NCI-H345 (cell line): ENCODE data around the gene SLC45A1.
"Not testable (repeated sequence)": the region's sequence is repeated elsewhere in the genome, so short reads cannot be mapped to it uniquely, and the experiment has no call there.

Experiments
- DNase-seq: peaks from one replicate; lab custom pipeline; 2025; lab: John Stamatoyannopoulos, UW

Gene SLC45A1

DNA sequence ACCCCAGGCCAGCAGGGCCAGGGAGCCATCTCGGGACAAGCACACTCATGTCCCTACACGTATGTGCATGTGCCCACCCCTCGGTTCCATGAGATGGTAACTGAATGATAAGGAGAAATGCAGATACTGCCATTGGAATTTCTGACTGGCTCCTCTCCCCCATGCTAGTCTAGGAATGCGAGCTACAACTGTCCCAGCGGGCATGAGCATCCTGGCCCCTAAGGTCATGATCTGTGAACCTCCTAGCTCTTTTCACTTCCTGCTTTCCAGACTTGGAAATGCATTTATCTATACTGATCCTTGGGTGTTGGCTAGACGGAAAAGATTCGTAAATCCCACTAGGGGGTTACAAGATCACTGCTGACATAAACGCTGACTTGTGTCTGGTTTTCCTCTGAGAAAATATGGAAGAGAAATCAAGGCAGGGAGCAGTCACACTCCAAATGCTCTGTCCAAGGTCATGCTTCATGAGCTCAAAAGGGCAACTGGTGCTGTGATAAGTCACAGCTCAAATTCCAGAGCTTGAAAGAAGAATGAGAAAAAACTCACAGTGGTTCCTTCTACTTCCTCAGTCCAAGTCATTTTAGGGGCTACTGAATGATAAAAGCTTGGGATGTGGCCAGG, 49.8 kb downstream of the SLC45A1 start:
- DNase-seq, result no peak

DNA sequence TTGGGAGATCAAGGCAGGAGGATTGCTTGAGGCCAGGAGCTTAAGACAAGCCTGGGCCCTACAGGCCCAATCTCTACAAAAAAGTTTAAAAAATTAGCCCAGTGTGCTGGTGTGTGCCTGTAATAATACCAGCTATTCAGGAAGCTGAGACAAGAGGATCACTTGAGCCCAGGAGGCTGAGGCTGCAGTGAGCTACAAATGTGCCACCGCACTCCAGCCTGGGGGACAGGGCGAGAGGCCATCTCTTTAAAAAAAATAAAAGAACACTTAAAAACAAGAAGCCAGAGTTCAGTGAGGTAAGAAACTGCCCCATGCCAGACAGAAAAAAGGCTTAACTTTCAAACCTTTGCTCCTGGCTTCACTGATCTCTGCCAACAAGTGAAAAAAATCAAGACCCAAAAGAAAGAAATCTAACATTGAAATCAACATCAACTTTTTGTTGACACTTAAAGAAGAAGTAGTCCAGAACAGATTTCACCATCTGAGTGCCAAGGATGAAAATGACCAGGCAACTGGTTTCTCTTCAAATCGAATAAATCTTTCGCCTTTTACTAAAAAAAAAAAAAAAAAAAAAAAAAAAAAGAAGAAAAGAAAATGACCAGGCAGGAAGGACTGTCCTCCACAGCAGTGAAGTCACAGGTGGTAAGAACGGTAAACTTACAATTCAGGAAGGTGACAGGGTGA, 51.2 kb downstream of the SLC45A1 start:
- DNase-seq, result no peak

DNA sequence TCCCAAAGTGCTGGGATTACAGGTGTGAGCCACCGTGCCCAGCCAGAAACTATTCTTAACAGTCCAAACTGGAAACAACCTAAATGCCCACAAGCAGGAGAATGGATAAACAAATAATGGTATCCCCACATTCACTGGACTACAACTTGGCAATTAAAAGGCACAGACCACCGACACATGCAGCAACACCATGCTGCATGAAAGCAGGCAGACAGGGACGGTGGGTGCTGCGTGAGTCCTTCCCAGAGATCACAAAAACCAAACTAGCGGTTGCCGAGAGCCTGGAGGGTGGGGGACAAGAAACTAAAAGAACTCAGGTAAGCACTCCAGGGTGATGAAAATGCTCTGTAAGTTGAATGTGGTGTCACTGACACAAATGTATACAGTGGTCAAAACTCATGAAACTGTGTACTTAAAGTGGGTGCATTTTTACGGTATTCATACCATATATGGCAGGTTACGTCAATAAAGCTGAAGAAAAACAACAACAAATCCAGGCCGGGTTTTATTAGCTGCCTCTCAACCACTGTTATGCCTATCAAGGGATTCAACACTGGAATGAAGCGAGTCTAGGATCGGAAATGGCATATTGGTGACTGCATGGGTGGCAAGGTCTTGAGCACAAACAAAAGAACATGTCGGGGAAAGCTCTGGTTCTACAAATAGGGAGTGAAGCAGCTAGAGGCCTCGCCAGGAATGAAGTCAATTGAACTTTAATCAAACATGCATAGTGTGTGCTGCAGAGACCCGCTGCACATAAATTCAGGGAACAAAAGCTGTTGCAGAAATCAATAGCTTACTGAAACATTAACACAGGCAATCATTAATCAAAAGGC, 52.4 kb downstream of the SLC45A1 start:
- peak; percentile 94 for DNase-seq

DNA sequence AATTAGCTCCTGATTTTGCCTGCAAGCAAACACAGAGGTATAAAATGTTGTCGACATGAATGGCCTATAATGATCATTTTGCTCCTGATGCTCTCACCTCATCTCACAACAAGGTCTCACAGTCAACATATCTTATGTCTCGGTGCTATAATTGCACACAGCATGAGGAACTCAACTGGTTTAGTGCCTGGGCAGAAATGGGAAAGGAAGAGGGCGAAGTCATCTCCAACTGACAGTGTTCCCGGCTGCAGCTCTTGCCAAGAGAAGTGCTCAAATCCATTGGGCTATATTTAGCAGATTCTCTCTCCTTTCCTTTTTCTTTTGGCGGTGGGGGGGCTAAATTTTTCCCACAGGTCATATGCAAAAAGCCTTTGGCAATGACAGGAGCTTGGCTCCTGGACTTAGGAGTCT, 53.0 kb downstream of the SLC45A1 start:
- peak; percentile 94 for DNase-seq

DNA sequence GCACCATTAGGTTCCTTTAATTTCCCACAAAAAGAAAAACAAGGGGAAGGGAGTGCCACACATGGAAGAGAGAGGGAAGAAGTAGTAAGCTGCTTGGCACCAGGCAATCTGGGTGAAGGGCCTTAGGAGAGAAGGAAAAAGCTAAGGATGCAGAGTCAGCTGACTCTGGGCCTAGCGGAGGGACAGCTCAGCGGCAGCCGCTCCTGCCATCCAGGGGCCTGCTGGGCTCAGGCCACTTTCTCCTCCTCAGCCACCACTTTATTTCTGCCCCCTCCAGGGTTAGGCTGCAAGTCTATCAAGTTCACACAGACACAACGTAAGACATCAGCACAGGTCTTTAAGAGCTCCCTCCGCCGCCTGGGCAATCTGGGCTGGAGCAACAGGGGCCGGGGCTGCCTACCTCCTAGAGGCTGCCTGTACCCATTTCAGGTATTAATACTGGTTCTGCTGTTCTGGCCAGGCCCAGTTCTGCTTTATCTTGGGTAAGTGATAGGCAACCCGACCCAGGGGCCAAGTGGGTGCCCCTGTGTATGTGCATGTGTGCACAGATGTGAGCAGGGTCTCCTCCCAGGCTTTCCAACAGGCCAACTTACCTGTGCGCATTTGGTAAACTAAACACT, 53.6 kb downstream of the SLC45A1 start:
- DNase-seq, result no peak

DNA sequence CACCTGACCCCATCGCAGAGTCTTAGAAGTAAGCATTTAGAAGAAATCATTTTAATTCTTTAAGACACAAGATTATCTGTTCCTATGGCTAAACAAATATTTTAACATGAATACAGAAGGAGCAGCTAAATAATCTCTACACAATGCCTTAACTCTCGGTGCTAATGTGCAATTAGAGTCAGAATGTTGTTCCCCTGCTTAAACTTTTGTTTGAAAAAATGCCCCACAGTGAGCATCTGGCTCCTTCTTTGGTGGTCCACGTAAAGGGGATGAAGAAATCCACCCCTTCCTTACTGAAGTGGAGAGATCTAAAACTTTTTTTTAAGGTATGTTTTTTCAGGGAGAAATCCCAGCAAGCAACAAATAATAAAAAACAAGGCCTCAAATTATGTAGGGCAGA, 55.2 kb downstream of the SLC45A1 start:
- no peak for DNase-seq

DNA sequence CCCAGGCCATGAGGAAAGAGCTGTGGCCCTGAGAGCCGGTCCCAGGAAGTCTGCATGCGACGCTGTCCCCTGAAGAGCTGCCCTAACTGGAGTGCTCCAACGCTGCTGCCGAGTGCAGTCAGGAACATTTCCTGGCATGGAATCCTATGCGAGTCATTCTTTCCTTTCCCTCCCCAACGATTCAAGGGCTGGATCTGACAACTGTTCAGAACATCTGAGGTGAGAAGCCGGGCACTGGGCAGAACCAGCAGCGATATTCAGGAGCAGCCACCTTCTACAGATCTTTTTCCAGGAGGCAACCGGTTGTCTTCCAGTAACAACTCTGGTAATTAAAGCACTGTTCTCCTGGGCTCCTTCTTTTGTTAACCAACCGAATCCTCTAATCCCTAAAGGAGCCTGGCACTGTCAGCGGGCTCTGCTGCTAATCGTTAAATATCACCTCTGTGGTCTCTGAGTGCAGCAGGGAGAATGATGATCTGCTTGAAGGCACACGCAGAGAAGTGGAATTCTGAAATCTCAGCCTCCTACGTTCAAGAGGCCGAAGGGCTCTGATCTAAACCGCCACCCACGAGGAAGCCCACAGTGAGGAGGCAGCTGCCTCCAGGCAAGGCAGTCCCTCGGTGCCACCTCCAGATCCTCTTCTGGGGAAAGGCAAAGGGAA, 55.8 kb downstream of the SLC45A1 start:
- peak; percentile 70 for DNase-seq

DNA sequence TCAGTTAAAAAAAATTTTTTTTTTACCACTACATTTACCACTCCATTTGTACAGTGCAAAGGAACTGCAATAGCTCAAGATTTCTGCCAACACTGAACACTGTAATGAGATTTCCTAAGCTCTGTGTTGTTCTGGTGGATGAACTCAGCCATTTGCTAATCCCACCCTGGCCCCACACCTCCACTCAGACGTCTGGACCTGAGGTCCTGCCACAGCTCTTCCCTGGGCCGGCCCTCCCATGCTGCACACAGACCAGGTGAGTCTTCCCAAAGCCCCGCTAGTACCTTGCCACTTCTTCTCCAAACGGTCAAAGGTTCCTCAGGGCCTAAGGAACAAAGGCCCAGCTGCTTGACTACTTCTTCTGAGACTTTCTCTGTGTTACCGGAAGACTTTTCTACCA, 56.4 kb downstream of the SLC45A1 start:
- no peak for DNase-seq

DNA sequence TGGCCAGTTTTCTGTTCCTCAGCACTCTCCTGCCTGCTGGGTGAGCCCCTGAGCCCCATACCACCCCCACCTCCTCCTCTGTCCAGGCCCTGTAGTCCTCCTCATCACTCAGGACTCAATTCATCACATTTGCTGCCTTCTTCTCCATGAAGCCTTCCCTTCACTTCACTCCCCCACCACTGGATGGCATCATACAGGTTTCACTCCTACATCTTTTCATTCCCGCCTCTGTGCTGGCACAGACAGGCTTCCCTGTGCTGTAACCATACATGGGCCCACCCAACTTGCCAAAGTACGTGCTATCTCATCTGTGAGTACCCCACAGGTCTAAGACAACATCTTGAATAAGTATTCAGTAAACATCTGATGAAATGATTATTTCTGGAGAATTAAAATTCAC, 56.9 kb downstream of the SLC45A1 start:
- DNase-seq, result peak; percentile 19

DNA sequence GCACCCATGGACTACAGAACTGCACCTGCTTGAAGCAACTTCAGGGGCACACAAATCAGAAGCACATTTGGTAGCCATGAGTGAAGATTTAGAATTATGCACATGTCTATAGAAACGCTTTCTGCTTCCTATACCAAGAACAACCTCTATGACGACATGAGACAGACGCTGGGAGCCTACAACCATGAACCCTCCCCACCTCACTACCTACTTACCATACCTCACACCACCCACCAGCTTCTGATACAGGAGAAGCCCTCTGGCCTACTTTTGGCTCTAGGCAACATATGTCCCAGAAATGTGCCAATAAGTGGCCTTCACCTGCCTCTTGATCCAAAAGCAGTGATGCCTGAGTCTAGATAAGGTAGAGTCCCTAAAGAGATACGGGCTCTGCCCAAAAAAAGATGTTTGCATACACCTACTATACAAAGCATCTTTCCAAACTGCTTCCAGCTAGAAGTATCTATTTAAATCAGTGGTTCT, 58.5 kb downstream of the SLC45A1 start:
- DNase-seq, result no peak

DNA sequence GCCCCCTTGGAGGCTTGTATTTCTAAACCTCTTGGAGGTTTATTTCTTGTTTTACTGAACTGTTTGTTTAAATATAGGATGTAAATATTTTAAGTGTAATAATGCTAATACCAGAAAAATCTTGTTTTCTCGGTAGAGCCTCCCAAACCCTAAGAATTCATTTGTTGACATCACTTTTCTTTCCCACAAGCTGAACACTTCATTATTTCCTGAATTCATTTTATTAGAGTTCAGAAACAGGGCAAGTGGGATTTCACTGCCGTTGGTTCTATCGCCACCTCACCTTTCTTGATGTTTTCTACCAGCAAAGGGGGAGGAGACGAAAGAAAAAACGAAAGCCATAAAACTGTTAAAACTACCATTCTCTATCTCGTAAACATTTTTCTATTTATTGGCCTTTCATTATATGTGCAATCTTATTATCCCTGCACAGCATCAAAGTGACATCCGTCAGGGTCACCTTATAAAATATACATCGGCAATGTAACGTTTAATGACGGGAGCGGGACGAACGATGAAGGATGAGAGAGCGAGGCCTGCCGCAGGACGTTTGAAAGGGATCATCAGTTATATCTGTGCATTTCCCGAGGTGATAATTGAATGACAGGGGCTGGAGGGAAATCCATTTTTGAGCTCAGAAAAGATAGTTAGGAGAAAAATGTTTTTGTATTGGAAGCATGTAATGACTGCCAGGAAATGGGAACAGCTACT, 59.5 kb downstream of the SLC45A1 start:
- DNase-seq, result no peak

DNA sequence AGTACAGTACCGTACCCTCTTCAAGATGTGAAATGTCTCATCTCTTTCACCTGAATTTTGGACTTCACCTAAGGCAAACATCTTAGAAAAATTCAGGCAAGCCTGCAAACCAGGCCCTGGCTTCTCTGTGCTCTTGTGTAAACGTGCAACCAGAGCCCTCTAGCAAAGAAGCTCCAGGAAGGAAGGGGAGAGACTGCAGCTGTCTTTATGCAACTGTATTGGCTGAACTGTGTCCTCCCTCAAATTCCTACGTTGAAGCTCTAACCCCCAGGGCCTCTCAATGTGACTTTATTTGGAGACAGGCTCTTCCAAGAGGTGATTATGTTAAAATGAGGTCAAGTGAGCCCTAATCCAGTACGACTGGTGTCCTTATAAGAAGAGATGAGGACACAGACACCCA, 60.3 kb downstream of the SLC45A1 start:
- no peak for DNase-seq

DNA sequence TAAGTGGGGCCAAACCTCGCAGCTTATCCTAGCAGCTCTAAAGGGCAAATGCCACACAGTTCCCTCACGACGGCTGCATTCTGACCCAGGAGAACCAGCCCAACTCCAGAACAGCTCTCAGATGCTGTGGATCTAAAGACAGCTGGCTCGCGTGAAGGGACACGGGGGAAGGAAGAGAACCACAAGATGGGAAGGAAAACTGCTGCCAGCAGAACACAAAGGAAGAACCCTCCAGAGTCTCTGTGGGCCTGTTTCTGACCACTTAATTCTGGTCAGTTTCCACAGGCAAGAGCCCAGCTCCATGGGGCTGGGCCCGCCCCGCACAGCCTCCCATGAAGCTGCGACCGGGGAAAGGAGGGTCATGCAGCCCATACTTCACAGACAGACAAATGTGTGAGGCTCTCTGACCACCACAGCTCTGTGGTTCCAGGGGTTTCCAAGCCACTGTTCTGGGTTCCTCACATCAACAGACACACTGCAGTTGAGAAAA, 61.1 kb downstream of the SLC45A1 start:
- no peak for DNase-seq

DNA sequence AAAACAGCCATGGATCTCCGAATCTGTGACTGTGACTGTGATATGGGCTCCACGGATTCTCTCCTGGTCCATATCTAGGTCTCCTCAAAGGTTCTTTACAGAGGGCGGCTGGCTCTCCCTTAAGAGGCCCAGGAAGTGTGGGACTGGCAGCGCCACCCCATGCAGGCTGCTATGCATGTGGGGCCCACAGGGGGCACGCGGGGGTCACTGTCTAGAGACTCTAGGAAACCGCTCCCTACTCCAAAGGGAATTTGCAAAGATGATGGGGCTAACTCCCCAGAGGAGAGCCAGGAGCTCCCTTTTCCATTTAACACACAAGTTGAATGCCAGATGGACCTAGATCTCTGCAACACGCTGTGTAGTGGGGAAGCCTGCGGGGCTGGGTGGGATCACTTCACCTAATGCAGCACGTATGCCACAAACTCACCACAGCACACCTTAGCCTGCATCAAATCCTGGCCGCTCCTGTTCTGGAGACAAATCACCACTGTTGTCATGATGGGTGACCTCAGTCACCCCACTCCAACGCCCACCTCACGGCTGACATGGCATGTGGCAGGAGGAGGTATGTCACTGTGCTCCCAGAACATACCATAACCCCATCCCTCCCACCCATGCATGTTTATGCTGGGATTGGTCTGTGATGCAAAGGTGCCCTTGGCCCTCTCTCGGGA, 61.7 kb downstream of the SLC45A1 start:
- DNase-seq, result no peak

DNA sequence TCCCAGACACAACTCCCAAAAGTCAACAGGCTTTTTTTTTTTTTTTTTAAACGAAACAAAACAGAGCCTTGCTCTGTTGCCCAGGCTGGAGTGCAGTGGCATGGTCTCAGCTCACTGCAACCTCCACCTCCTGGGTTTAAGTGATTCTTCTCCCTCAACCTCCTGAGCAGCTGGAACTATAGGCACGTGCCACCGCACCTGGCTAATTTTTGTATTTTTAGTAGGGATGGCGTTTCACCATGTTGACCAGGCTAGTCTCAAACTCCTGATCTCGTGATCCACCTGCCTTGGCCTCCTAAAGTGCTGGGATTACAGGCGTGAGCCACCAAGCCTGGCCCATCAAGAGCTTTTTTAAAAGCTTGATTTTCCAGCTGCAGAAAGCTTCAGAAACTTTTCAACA, 62.4 kb downstream of the SLC45A1 start:
- not testable (repeated sequence) for DNase-seq

DNA sequence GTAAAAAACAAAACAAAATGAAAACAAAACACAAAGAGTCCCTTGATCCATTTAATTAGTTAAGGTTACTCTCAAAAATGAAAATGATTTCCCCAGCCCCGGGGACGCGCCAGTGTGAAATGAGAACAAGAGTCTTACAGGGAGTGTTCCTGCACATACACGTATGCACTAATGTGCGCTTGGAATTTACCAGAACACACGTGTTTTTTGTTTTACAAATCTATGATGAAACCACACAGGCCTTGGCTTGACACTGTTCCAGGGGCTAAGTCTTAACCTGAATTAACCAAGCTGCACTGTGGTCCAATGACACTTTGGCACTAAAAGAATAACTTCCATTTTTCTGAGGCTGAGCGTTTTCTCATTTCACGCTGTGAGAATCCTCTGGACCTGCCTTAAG, 63.7 kb downstream of the SLC45A1 start:
- DNase-seq, result no peak

DNA sequence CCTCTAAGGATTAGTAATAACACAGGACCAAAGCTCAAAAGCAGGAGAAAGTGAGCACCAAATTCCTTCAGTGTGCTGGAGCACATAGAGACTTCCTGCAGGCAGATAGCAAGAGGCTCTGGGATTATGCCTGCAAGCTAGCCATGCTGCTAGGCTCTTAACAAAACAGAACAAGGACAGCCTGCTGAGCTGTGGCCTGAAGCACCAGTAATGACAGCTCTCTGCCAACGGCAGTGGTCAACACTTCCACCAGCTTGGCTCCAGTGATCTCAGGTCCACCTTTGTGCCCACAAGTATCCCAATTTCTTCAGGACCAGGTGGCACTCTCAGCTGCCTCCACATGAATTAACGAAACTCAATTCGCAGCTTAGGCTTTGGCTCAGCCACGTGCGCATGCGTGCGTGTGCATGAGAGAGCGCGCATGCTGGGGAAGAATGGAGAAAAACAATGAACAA, 64.2 kb downstream of the SLC45A1 start:
- no peak for DNase-seq

DNA sequence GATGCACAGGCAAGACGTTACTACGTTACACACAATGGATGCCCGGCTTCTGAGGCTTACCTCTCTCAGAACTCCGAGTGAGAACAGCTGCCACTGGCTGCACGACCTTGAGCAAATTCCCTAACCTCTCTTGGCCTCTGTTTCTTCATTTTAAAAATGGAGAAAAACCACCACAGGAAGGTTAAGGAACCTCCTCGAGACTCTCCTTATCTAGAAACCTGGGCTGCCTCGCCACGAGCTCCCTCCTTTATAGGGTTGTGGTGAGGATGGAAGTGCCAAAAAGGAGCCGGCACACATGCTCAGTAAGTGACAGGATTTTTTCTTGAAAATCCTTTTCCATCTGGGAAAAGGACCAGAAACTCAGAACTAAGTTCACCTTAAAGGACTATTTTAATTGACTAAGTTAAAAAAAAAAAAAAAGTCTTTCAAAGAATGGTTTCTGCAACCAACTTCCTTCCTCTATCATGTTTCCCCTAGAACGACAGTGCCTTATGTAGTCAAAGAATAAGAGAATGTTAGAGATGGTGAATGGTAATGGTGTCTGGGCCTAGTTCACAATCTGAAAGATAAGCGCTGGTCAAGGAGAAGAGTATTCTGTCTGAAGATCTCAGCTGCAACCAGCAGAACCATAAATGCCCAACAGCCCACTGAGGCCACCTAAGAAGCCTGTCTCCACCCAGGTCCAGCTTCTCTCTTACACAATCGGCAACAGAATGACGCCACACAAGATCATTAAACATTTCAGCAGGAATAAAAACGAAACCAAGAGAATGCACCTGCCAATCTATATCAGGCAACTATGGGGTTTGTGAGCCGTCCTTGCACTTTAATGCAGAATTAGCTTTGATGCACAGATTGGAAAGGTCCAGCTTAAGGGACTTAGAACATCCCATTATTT, 64.9 kb downstream of the SLC45A1 start:
- no peak for DNase-seq

DNA sequence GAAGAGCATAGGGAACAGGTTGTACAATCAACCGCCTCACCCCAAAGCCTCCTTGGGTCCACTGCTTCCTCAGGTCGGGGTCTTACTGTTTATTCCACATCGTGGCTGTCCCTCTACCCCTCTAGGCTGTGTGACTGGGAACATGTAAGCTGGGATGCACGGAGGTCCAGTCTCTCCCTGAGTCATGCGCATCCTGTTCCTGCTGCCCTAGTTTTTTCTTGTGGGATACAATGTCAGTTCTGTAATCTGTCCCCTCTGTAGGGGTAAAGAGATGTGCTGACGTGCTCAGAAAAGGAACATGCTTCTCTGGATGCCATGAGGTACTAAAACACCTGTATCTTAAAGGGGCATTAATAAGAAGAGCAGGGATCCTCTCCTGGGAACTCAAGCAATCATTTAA, 66.2 kb downstream of the SLC45A1 start:
- no peak for DNase-seq
